22Rv1 (cell line): ENCODE data around the gene NTN1.

Source experiments
- ZFX ChIP-seq: fragments of 450-650 bp; IDR thresholded peaks from 2 replicates; pipeline ENCODE4 v1.6.1; 2017; ENCODE audit warnings: antibody characterized with exemption, borderline replicate concordance
- TF ChIP-seq, protein P1 (sequence below): fragments of 450-650 bp; IDR thresholded peaks from 2 replicates; pipeline ENCODE4 v1.5.1; 2017; ENCODE audit warnings: mild to moderate bottlenecking

DNA sequence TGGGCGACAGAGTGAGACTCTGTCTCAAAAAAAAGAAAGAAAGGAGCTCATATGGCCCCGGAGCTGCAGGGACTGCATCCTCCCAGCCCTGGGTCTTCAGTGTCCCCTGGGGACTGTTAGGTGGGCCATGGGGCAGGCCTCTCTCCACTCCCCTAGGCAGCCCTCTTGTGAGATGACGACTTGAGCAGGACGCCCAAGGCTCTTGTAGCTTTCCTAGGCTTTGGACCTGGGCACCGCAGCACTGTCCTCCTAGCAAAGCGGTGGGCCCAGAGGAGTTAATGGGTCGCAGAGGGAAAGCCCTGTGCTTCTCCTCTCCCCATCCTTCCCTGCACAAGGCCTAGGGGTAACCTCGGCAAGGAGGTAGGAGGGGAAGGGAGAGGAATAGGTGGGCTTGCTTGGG is 202.2 kb downstream of the NTN1 start:
- TF ChIP-seq, protein P1, sequence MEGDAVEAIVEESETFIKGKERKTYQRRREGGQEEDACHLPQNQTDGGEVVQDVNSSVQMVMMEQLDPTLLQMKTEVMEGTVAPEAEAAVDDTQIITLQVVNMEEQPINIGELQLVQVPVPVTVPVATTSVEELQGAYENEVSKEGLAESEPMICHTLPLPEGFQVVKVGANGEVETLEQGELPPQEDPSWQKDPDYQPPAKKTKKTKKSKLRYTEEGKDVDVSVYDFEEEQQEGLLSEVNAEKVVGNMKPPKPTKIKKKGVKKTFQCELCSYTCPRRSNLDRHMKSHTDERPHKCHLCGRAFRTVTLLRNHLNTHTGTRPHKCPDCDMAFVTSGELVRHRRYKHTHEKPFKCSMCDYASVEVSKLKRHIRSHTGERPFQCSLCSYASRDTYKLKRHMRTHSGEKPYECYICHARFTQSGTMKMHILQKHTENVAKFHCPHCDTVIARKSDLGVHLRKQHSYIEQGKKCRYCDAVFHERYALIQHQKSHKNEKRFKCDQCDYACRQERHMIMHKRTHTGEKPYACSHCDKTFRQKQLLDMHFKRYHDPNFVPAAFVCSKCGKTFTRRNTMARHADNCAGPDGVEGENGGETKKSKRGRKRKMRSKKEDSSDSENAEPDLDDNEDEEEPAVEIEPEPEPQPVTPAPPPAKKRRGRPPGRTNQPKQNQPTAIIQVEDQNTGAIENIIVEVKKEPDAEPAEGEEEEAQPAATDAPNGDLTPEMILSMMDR, result no peak
- no peak for TF ChIP-seq ZFX
